Superior temporal gyrus (tissue), 1 donor: ENCODE results near the gene NR3C1.
A peak's percentile ranks its signal among the peaks of the same experiment; 100 is the strongest.

Experiments used
- DNase-seq: peaks from one replicate; pipeline ENCODE4 v3.0.0-alpha.2; 2016; ENCODE audit errors: extremely low spot score

NR3C1 gene

DNA sequence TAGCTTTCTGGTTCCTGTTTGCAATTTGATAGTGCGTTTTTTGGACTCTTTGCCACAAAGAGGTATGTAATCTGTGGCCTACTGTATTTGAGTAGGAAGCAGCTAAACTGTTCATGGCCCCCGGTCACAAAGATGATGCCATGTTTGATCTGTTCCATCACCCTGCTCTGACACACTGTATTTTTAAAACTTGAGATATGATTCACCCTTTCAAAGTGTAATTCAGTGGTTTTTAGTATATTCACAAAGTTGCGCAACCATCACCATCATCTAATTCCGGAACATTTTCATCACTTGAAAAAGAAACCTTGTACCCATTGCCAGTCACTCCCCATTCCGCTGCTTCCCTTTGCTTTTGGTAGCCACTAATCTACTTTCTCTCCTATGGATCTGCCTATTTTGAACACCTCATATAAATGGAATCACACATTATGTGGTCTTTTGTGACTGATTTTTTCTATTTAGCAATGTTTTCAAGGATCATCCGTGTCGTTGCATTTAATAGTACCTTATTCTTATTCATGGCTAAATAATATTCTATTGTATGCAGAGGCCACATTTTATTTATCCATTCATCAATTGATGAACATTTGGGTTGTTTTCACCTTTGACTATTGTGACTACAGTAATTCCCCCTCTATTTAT is 141.6 kb downstream of the NR3C1 start:
- DNase-seq: no peak

DNA sequence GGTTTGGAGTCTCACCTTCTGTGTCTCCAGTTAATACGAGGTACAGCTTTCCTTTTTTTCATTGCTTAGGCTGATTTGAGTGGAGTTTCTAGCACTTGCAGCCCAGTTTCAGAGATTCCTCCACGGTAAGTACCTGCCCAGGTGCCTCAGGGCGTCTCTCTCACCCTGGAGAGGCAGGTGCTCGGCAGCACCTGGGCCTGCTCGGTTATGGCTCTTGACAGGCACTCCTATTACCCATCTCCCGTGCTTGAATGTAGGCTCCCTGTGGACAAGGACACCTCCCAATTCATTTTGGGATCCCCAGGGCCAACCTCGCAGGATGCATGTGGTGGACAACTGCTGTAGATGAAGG is 144.3 kb downstream of the NR3C1 start:
- DNase-seq: no peak

- no peak for DNase-seq
These were observed 144.8 kb downstream of the NR3C1 start for GRCh38 chr5:143258559-143259253.

- no peak for DNase-seq
These were observed 148.7 kb downstream of the NR3C1 start for GRCh38 chr5:143254819-143255218.

- DNase-seq: no peak
These were observed 151.5 kb downstream of the NR3C1 start for GRCh38 chr5:143251946-143252345.

GRCh38 chr5:143251190-143251589 is 152.3 kb downstream of the NR3C1 start:
- no peak for DNase-seq

GRCh38 chr5:143249851-143250250 is 153.6 kb downstream of the NR3C1 start:
- DNase-seq: no peak

DNA sequence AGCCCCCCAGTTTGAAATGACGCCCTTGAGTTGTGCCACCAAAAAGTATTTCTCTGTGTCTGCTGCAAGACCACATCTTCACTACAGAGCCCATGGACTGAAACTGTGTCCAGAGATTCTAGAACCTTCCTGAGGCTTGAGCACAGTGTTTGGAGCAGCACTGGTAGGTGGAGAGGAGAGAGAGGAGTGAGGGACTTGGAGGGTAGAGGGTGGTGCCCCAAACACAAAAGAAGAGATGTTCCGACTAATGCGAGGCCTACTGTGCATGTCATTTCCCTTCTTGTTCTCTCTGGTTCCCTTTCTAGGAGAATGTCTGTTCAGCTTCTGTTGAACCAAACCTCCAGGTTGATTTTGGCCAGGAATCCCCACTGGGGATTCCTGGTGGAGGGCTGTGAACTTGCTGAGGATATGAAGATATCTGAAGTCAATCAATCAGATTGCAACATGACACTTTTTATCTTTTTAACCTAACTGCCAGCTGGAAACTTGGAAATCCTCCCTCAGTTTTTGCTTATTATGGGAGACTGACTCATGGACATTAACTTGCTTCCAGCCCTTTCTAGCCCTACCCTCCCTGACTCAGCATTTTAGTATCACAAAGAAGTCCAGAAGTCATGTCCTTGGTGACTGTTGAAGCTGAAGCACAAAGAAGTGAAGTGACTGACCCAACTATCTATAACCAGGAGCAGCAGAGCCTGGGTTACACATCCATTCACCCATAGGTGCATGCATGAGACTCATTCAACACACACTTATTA is 154.5 kb downstream of the NR3C1 start:
- no peak for DNase-seq

DNA sequence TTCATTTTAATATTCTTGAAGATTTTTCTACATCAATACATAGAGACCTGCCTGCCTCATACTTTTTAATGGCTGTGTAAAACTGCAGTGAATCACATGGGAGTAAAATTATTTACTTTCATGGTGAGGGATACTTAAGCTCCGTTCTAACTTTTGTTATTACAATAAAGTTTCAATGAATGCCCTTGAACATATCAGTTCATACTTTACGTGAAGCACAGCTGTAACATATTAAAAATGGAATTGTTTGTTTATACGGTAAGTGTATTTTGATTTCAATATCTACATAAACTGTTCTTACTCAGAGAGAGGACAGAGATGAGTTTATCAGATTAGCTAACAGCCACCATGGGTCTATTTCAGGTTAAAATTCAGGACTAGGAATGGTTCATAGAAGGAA is 155.1 kb downstream of the NR3C1 start:
- DNase-seq: no peak

DNA sequence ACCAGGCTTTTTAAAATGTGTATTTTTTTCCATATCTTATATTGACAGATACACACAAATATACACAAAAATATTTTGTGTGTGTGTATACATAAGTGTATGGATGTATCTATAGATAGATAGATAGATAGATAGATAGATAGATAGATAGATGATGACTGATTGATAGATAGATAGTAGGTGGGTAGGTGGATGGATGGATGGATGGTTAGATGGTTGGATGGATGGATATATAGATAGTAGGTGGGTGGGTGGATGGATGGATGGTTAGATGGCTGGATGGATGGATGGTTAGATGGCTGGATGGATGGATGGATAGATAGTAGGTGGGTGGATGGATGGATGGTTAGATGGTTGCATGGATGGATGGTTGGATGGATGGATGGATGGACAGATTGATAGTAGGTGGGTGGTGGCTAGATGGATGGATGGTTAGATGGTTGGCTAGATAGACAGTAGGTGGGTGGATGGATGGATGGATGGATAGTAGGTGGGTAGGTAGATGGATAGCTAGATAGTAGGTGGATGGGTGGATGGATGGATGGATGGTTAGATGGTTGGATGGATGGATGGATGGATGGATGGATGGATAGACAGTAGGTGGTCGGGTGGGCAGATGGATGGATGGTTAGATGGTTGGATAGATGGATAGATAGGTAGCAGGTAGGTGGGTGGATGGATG is 156.2 kb downstream of the NR3C1 start:
- DNase-seq: no peak

- DNase-seq: peak; percentile 72
These were observed 157.4 kb downstream of the NR3C1 start for GRCh38 chr5:143245929-143246561.

GRCh38 chr5:143244990-143245389 is 158.5 kb downstream of the NR3C1 start:
- DNase-seq: no peak

- DNase-seq: peak; percentile 55
These were observed 159.3 kb downstream of the NR3C1 start for GRCh38 chr5:143244000-143244736.

DNA sequence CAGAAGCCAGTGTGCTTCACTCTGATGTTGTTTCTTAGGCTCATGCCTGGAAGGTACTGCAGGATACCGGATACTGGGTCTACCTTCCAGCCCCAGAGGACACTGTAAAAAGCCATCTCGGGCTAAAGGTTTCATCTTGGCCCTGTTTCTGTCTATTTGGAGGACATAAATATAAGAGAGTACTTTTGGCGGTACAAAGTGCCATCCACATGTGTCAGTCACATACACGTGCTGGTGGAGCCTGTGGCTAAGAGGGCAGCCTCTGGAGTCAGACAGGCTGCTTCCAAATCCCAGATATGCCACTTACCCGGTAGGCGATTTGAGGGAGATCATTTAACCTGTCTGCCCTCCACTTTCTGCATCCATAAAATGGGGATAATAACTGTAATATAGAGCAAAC is 160.4 kb downstream of the NR3C1 start:
- no peak for DNase-seq

GRCh38 chr5:143241892-143242291 is 161.6 kb downstream of the NR3C1 start:
- DNase-seq: no peak

DNA sequence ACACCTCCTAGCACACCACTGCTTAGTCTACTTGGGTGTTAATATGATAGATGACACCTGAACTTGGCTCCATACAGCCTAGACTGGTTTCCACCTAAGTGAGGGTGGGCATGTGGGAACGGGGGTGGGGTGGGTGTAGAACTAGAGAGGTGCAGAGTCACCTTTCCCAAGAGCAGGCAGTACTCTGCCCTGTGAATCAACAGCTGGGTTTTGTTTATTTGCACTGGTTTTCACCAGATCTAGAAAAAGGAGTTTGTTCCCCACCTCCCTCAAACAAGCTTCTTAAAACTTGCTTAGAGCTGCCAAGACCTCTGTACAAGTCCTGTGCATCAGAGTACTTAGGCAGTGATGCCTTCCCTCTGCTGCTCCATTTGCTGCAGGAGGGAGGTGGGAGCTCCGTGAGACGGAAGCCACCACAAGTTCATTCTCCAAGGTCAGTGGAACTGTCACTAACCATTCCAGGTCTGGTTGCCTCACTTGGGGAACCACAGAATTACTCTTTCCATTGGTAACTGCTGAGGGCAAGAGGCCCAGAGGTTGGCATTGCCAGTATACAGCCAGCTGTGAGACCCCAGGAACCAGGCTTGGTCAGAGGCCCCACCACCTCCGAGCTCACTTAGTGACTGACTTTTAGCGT is 163.5 kb downstream of the NR3C1 start:
- no peak for DNase-seq

DNA sequence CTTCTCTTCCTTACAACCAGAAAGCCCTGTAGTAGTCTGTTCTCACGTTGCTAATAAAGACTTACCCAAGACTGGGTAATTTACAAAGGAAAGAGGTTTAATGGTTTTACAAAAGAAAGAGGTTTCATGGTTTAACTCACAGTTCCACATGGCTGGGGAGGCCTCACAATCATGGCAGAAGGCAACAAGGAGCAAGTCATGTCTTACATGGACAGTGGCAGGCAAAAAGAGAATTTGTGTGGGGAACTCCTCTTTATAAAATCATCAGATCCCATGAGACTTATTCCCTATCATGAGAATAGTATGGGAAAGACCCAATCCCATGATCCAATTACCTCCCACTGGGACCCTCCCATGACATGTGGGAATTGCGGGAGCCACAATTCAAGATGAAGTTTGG is 164.9 kb downstream of the NR3C1 start:
- no peak for DNase-seq

GRCh38 chr5:143237664-143238063 is 165.8 kb downstream of the NR3C1 start:
- DNase-seq: no peak

DNA sequence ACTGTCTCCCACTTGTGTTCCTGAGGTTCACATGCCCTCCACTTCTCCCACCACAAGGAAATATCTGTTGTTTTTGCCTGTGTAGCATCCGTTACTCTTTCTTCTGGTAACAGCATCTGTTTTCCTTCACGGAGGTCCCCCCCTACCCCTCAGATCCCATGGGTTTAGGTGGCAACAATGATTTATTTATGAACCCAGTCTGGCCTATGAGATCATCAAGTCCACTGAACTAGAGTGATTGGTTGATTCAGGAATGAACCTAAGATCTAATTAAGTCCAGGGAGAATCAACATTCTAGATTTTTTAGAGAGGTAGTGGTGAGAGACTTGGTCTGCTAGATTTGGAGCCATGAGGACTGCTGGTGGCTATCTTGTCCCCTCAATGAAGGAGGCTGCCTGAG is 166.8 kb downstream of the NR3C1 start:
- no peak for DNase-seq

GRCh38 chr5:143235423-143235822 is 168.1 kb downstream of the NR3C1 start:
- DNase-seq: no peak
